IMR-90 (cell line): ENCODE data around the gene BCAS2. TPM values are rescaled to one million over a fixed set of nuclear protein-coding genes. Genes with fewer than 3 reads are reported as not detected.

Experiments used
- ATAC-seq: fragments of 200-7000 bp; cut with Tn5 transposase; 2 replicates; pipeline ENCODE4 v1.9.1; 2020; ENCODE audit warnings: low read depth, mild to moderate bottlenecking, moderate library complexity
- BruUV-seq: library from RNA; stranded (reverse); fragments of 400-500 nt; replicated peaks from 2 replicates; lab custom pipeline; 2021; lab: Mats Ljungman, UMichigan
- CTCF ChIA-PET: fragments of 300-600 bp; formaldehyde crosslinking; extraction: SDS; loops from one replicate; lab custom pipeline; 2021; ENCODE audit warnings: antibody characterized with exemption; lab: Yijun Ruan, JAX
- POLR2A ChIA-PET: fragments of 300-600 bp; sonication (Branson Sonifier 250); formaldehyde crosslinking; loops from one replicate; lab custom pipeline; 2022; ENCODE audit warnings: antibody characterized with exemption; ENCODE audit not compliant: unreplicated experiment; lab: Charles Lee
- DNase-seq: peaks from one replicate; pipeline ENCODE4 v3.0.0; 2013
- H2AFZ ChIP-seq: replicated peaks from 2 replicates; pipeline ENCODE3; 2013; ENCODE audit warnings: low read length, mild to moderate bottlenecking; ENCODE audit not compliant: poor library complexity
- H2AK5ac ChIP-seq: 2 replicates; pipeline ENCODE4 v1.6.1; 2013; ENCODE audit warnings: low read depth, low read length, inconsistent platforms
- H2AK9ac ChIP-seq: replicated peaks from 2 replicates; pipeline ENCODE3; 2013; ENCODE audit warnings: mild to moderate bottlenecking, low read depth, low read length, moderate library complexity; ENCODE audit not compliant: poor library complexity
- H2BK120ac ChIP-seq: 2 replicates; pipeline ENCODE4 v1.6.1; 2013; ENCODE audit warnings: low read depth, low read length, inconsistent platforms
- H2BK15ac ChIP-seq: 3 replicates; pipeline ENCODE4 v1.6.1; 2013; ENCODE audit warnings: low read depth, low read length, inconsistent platforms
- H2BK20ac ChIP-seq: 2 replicates; pipeline ENCODE4 v1.6.1; 2013; ENCODE audit warnings: low read depth, mild to moderate bottlenecking, inconsistent platforms, low read length, moderate library complexity
- H2BK5ac ChIP-seq: 2 replicates; pipeline ENCODE4 v1.6.1; 2013; ENCODE audit warnings: mild to moderate bottlenecking, low read depth, low read length, inconsistent platforms; ENCODE audit not compliant: poor library complexity, severe bottlenecking
- H3K14ac ChIP-seq: replicated peaks from 2 replicates; pipeline ENCODE4 v1.6.1; 2013; ENCODE audit warnings: low read depth, low read length, inconsistent platforms
- H3K18ac ChIP-seq: 2 replicates; pipeline ENCODE4 v1.6.1; 2013; ENCODE audit warnings: low read depth, low read length, control low read depth
- H3K23ac ChIP-seq: 2 replicates; pipeline ENCODE4 v1.6.1; 2013; ENCODE audit warnings: low read depth, low read length, inconsistent platforms
- H3K27ac ChIP-seq: 2 replicates; pipeline ENCODE4 v1.5.1; 2013; ENCODE audit warnings: mild to moderate bottlenecking, control low read depth, low read length; ENCODE audit not compliant: insufficient read depth
- H3K27me3 ChIP-seq: 2 replicates; pipeline ENCODE4 v1.6.1; 2013; ENCODE audit warnings: low read length; ENCODE audit not compliant: control insufficient read depth, insufficient read depth
- H3K36me3 ChIP-seq: 2 replicates; pipeline ENCODE4 v1.6.1; 2013; ENCODE audit warnings: low read length, mixed read lengths; ENCODE audit not compliant: control insufficient read depth, insufficient read depth
- H3K4ac ChIP-seq: 2 replicates; pipeline ENCODE4 v1.6.1; 2013; ENCODE audit warnings: low read depth, low read length, inconsistent platforms
- H3K4me1 ChIP-seq: 2 replicates; pipeline ENCODE4 v1.6.1; 2013; ENCODE audit warnings: low read length, mixed read lengths; ENCODE audit not compliant: control insufficient read depth, insufficient read depth
- H3K4me2 ChIP-seq: 2 replicates; pipeline ENCODE4 v1.6.1; 2013; ENCODE audit warnings: low read depth, mild to moderate bottlenecking, control low read depth, low read length, moderate library complexity
- H3K4me3 ChIP-seq: 2 replicates; pipeline ENCODE4 v1.5.1; 2013; ENCODE audit warnings: low read depth, mild to moderate bottlenecking, control low read depth, low read length, moderate library complexity; ENCODE audit not compliant: insufficient read depth
- H3K56ac ChIP-seq: 2 replicates; pipeline ENCODE4 v1.6.1; 2013; ENCODE audit warnings: low read length, inconsistent platforms; ENCODE audit not compliant: insufficient read depth; ENCODE audit errors: extremely low read depth
- H3K79me1 ChIP-seq, 2 experiments: 2 replicates each; pipeline ENCODE4 v1.6.1; 2013; ENCODE audit warnings: low read length in 2 of 2, inconsistent platforms in 1 of 2, low read depth in 1 of 2
- H3K9ac ChIP-seq: 2 replicates; pipeline ENCODE4 v1.6.1; 2013; ENCODE audit warnings: low read depth, low read length, control low read depth
- H3K9me1 ChIP-seq: 2 replicates; pipeline ENCODE4 v1.6.1; 2013; ENCODE audit warnings: low read length, inconsistent platforms; ENCODE audit not compliant: insufficient read depth
- H3K9me3 ChIP-seq: 2 replicates; pipeline ENCODE4 v1.6.1; 2013; ENCODE audit warnings: low read length; ENCODE audit not compliant: control insufficient read depth, insufficient read depth
- H4K20me1 ChIP-seq: 2 replicates; pipeline ENCODE4 v1.6.1; 2013; ENCODE audit warnings: low read length, inconsistent platforms; ENCODE audit not compliant: insufficient read depth
- H4K5ac ChIP-seq: 2 replicates; pipeline ENCODE4 v1.6.1; 2013; ENCODE audit warnings: mild to moderate bottlenecking, low read depth, low read length, control low read depth
- H4K8ac ChIP-seq, 2 experiments: 2 replicates each; pipeline ENCODE4 v1.6.1; 2013; ENCODE audit warnings: low read depth in 2 of 2, low read length in 2 of 2, control low read depth in 1 of 2, inconsistent platforms in 1 of 2
- H4K91ac ChIP-seq: 2 replicates; pipeline ENCODE4 v1.6.1; 2013; ENCODE audit warnings: low read depth, low read length, inconsistent platforms; ENCODE audit not compliant: insufficient read depth
- RFX5 ChIP-seq: IDR thresholded peaks from 2 replicates; pipeline ENCODE4 v1.8.0; 2012; ENCODE audit warnings: low read depth, mild to moderate bottlenecking, low read length, moderate library complexity
- USF2 ChIP-seq: fragments of 150-350 bp; IDR thresholded peaks from 2 replicates; pipeline ENCODE4 v1.6.1; 2017; ENCODE audit warnings: mild to moderate bottlenecking, antibody characterized with exemption, low read length, low read depth
- dilution Hi-C: fragments of 300-500 bp; cut with HindIII; formaldehyde crosslinking; loops from one replicate; pipeline ENCODE4 v1.14.3; 2018; ENCODE audit warnings: low sequenced_read_pairs; ENCODE audit not compliant: unreplicated experiment
- in situ Hi-C: fragments of 300-500 bp; cut with MboI; formaldehyde crosslinking; loops from 3 replicates; pipeline ENCODE4 v1.14.3; 2019; ENCODE audit warnings: low sequenced_read_pairs, inconsistent platforms, mixed read lengths
- intact Hi-C: fragments of 100-400 bp; cut with micrococcal nuclease; formaldehyde crosslinking; loops from 2 replicates; pipeline ENCODE4 v1.10.0; 2022
- polyA plus RNA-seq, 3 experiments: library from polyadenylated mRNA; depleted of rRNA; stranded (reverse); fragments of >200 nt; gene quantifications; 2 replicates each; pipeline ENCODE4 v1.2.3, GENCODE V29; 2012; ENCODE audit warnings: low replicate concordance in 1 of 3
- total RNA-seq: library from RNA; depleted of rRNA; stranded (reverse); fragments of >200 nt; gene quantifications from 2 replicates; pipeline ENCODE4 v1.2.3, GENCODE V29; 2012

BCAS2 gene
- total and polyA plus RNA-seq, 2 of the 4 experiments (the other 2 are of a cell fraction) = 15.4 to 23.1 TPM

GRCh38 chr1:114524944-114525343 lies 56.5 kb downstream of the BCAS2 start:
- intact Hi-C loops = no loop called here
- no peak overlapping the region for H3K56ac ChIP-seq
- no TSS peak for BruUV-seq
- ChIA-PET CTCF (no interaction called here), POLR2A (no interaction called here)
- no peak overlapping the region for H2BK15ac ChIP-seq
- H3K9ac ChIP-seq = no peak overlapping the region
- no peak overlapping the region for H3K4me3 ChIP-seq
- H3K4me1 ChIP-seq = no peaks in the 10 kb centered on the region
- H2AFZ ChIP-seq = no peak overlapping the region
- ATAC-seq = no peak
- no peak overlapping the region for H3K18ac ChIP-seq
- no peak overlapping the region for H2BK5ac ChIP-seq
- TF ChIP-seq RFX5 = no peak
- peak; percentile 41 for TF ChIP-seq USF2
- in situ Hi-C loops = no loop called here
- no peak overlapping the region for H3K14ac ChIP-seq
- no peak overlapping the region for H3K23ac ChIP-seq
- no peaks in the 10 kb centered on the region for H4K20me1 ChIP-seq
- H3K4ac ChIP-seq = no peak overlapping the region
- H4K5ac ChIP-seq = no peak overlapping the region
- H3K9me1 ChIP-seq = no peaks in the 10 kb centered on the region
- H4K8ac ChIP-seq = no peak overlapping the region
- H3K27me3 ChIP-seq = no peaks in the 10 kb centered on the region
- DNase-seq = no peak
- H3K9me3 ChIP-seq = no peaks in the 10 kb centered on the region
- no peaks in the 10 kb centered on the region for H3K79me1 ChIP-seq
- no peaks in the 10 kb centered on the region for H3K36me3 ChIP-seq
- dilution Hi-C loops = no loop called here
- no peak overlapping the region for H4K91ac ChIP-seq
- H2AK5ac ChIP-seq = no peak overlapping the region
- no peak overlapping the region for H3K27ac ChIP-seq
- H2BK120ac ChIP-seq = no peak overlapping the region
- no peak overlapping the region for H3K4me2 ChIP-seq
- no peak overlapping the region for H2AK9ac ChIP-seq
- no peak overlapping the region for H2BK20ac ChIP-seq
